Esophagus squamous epithelium (tissue), 5 donors: ENCODE data around the gene TRPT1. TPM values are rescaled to one million over a fixed set of nuclear protein-coding genes. Genes with fewer than 3 reads are reported as not detected.
A peak's percentile ranks its signal among the peaks of the same experiment; 100 is the strongest.

Source experiments
- DNase-seq: peaks from one replicate; lab custom pipeline; 2025; lab: John Stamatoyannopoulos, UW
- H3K27ac ChIP-seq, 4 donors: fragments of 200-600 bp; sonication (generic); one replicate each; pipeline ENCODE4 v1.5.1; 2016 to 2019; ENCODE audit warnings: mild to moderate bottlenecking in 1 of 4
- H3K27me3 ChIP-seq, 4 donors: fragments of 200-600 bp; sonication (generic); 1 replicate in 3 of 4; 2 replicates in 1 of 4; pipeline versions ENCODE4 v1.5.1 to v1.6.0; 2017 to 2021; ENCODE audit warnings: antibody characterized with exemption in 1 of 4
- H3K36me3 ChIP-seq, 3 donors: fragments of 200-600 bp; sonication (generic); one replicate each; pipeline ENCODE4 v1.5.1; 2016 to 2019
- H3K4me1 ChIP-seq, 3 donors: fragments of 200-600 bp; sonication (generic); one replicate each; pipeline ENCODE4 v1.5.1; 2017 to 2019
- H3K4me3 ChIP-seq, 4 donors: fragments of 200-600 bp; sonication (generic); 1 replicate in 3 of 4; 2 replicates in 1 of 4; pipeline ENCODE4 v1.5.1; 2016 to 2019; ENCODE audit warnings: mild to moderate bottlenecking in 2 of 4, moderate library complexity in 1 of 4
- H3K9me3 ChIP-seq, 3 donors: fragments of 200-600 bp; sonication (generic); one replicate each; pipeline ENCODE4 v1.5.1; 2016 to 2019
- POLR2A ChIP-seq, 4 donors: fragments of 450-650 bp; IDR thresholded peaks; one replicate each; pipeline ENCODE4 v1.6.1; 2017; ENCODE audit warnings: antibody characterized with exemption in 4 of 4, mild to moderate bottlenecking in 4 of 4, moderate library complexity in 3 of 4
- whole genome bisulfite sequencing, 2 donors: methylation state at CpG; one replicate each; pipeline ENCODE4 v1.1.5; 2018; 5-methylcytosine and 5-hydroxymethylcytosine counted together
- intact Hi-C: fragments of 100-400 bp; cut with DNase I; formaldehyde crosslinking; loops from one replicate; pipeline ENCODE4 v1.15.0; 2022
- total RNA-seq, 4 donors: library from RNA; depleted of rRNA; stranded (reverse); fragments of >200 nt; gene quantifications; one replicate each; pipeline ENCODE4 v1.1.0, GENCODE V29; 2016
- TF ChIP-seq, protein P1 (sequence below), 6 experiments: fragments of 450-650 bp in 4 of 6; fragments of 200-600 bp in 2 of 6; sonication (generic) in 2 of 6; IDR thresholded peaks; one replicate each; pipeline ENCODE4 v1.5.1; 2016 to 2019; ENCODE audit warnings: antibody characterized with exemption in 6 of 6, mild to moderate bottlenecking in 4 of 6, moderate library complexity in 4 of 6
- donor health status: DM: yes; HTN: yes; CAD: no.

Gene TRPT1
- total RNA-seq, 4 donors from 2014 or later = 23.9 to 68.7 (median 45.8) TPM

DNA sequence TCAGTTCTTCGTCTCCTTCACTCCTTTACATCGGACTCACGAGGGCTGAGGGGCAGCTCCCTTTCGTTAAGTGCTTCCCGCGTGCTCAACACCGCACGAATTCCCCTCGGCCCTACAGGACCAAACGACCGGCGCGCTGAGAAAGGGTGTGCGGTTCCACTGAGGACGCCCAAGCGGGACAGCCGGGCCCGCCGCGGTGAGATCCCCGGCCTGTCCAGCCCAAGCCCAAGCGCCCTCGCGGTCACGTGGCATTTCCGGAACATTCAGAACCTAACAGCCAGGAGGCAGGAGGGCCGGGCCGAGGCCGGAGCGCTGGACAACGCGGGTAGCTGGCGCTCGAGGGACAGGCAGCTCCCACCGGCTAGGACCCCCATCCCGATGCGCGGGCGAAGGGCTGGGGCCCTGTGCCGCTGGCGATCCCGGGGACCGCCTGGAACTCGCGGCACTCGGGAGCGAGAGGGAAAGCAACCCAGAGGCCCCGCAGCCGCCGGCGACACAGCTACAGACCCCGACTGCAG, 40.8 kb downstream of the TRPT1 start:
- H3K9me3 ChIP-seq = no peaks in the 10 kb centered on the region
- H3K27me3 ChIP-seq = no peaks in the 10 kb centered on the region
- DNase-seq = no peak
- peaks cover 0 to 17% (median 0%) of the 10 kb centered on the region in 3 donors for H3K36me3 ChIP-seq
- peak overlapping the region; percentile 86 to 100 (median 96) for H3K27ac ChIP-seq
- intact Hi-C loops = no loop called here
- 0% methylated on average over 17 of the region's 52 CpGs; no CpG with 5 or more reads in 1 of the 2 donors for WGBS, 2 donors
- peak in 3 of 4 donors; percentile 61 to 98 (median 98) for TF ChIP-seq POLR2A (IDR thresholded peaks at IDR 0.05)
- TF ChIP-seq, protein P1, sequence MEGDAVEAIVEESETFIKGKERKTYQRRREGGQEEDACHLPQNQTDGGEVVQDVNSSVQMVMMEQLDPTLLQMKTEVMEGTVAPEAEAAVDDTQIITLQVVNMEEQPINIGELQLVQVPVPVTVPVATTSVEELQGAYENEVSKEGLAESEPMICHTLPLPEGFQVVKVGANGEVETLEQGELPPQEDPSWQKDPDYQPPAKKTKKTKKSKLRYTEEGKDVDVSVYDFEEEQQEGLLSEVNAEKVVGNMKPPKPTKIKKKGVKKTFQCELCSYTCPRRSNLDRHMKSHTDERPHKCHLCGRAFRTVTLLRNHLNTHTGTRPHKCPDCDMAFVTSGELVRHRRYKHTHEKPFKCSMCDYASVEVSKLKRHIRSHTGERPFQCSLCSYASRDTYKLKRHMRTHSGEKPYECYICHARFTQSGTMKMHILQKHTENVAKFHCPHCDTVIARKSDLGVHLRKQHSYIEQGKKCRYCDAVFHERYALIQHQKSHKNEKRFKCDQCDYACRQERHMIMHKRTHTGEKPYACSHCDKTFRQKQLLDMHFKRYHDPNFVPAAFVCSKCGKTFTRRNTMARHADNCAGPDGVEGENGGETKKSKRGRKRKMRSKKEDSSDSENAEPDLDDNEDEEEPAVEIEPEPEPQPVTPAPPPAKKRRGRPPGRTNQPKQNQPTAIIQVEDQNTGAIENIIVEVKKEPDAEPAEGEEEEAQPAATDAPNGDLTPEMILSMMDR (IDR thresholded peaks at IDR 0.05) = peak in 5 of 6 experiments; percentile 28 to 59 (median 52)
- H3K4me3 ChIP-seq = peak overlapping the region in 3 of 4 donors; percentile 47 to 89 (median 64)
- peaks cover 30 to 48% (median 46%) of the 10 kb centered on the region in 3 donors for H3K4me1 ChIP-seq

DNA sequence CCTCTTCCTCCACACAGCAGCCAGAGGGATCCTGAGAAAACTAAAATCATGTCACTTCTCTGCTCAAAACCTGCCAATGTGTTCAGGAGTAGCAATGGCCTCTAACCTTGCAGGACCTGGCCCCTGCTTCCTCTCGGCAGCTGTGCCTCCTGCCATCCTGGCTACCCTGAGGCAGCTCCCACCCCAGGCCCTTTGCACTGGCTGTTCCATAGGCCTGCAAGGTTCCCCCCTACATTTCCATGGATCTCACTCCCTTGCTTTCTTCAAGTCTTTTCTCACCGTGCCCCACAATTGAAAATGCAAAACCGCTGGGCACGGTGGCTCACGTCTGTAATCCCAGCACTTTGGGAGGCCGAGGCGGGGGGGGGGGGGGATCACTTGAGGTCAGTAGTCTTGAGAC, 42.1 kb downstream of the TRPT1 start:
- intact Hi-C loops = no loop called here
- Histone ChIP-seq H3K9me3 (no peaks in the 10 kb centered on the region), H3K4me3 (no peak overlapping the region), H3K36me3 (peaks cover 0 to 6% (median 0%) of the 10 kb centered on the region in 3 donors), H3K27ac (peak overlapping the region in 3 of 4 donors; percentile 54 to 100 (median 95)), H3K4me1 (peaks cover 26 to 48% (median 38%) of the 10 kb centered on the region in 3 donors), H3K27me3 (no peaks in the 10 kb centered on the region)
- no peak for DNase-seq
- TF ChIP-seq POLR2A (IDR thresholded peaks at IDR 0.05) = no peak
- TF ChIP-seq, protein P1 (IDR thresholded peaks at IDR 0.05) = no peak
- 80% methylated on average over 1 of the region's 7 CpGs; no CpG with 5 or more reads in 1 of the 2 donors for WGBS, 2 donors

DNA sequence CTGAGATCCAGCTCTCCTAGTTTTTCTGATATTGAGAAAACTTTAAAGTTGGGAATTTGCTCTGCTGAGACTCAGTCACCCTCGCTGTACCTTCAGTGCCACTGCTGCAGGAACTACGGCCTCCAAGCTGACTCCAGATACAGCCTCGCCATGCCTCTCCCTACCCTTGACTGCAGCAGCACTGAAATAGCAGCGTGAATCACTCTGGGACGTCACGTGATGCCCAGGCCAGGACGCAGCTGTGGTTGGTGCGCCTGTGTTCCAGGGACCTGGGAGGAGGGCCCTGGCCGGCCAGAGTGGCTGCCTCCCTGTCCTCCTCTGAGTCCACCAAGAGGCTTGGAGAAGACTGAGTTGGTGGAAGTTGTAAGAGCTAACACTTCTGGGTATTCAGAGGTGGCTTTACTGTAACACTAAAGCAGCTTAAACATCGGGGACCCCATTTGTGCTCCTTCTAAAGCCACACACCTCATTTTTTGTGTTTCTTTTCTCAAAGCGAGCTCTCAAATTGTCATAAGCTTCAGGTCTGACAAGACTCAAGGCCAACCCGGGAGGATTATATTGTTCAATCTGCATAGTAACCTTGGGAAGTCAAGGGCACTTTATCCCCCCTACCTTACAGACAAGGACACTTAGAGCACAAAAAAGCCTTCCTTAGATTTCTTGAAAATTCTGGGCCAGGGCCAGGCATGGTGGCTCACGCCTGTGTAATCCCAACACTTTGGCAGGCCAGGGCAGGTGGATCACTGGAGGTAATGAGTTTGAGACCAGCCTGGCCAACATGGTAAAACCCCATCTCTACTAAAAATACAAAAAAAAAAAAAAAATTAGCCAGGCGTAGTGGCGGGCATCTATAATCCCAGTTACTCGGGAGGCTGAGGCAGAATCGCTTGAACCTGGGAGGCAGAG, 44.2 kb downstream of the TRPT1 start:
- H3K27ac ChIP-seq = peak overlapping the region; percentile 60 to 87 (median 81)
- intact Hi-C loops = no loop called here
- 28 to 39% methylated on average over 11 to 12 of the region's 17 CpGs for WGBS, 2 donors
- H3K36me3 ChIP-seq = no peaks in the 10 kb centered on the region
- no peaks in the 10 kb centered on the region for H3K27me3 ChIP-seq
- peak overlapping the region in 2 of 4 donors; percentile 3 to 19 for H3K4me3 ChIP-seq
- H3K4me1 ChIP-seq = peaks cover 26 to 48% (median 30%) of the 10 kb centered on the region in 3 donors
- DNase-seq = peak; percentile 45
- no peaks in the 10 kb centered on the region for H3K9me3 ChIP-seq
- peak in 3 of 4 donors; percentile 61 to 77 (median 70) for TF ChIP-seq POLR2A (IDR thresholded peaks at IDR 0.05)
- TF ChIP-seq, protein P1 (IDR thresholded peaks at IDR 0.05) = peak in 2 of 6 experiments; percentile 4 to 29

DNA sequence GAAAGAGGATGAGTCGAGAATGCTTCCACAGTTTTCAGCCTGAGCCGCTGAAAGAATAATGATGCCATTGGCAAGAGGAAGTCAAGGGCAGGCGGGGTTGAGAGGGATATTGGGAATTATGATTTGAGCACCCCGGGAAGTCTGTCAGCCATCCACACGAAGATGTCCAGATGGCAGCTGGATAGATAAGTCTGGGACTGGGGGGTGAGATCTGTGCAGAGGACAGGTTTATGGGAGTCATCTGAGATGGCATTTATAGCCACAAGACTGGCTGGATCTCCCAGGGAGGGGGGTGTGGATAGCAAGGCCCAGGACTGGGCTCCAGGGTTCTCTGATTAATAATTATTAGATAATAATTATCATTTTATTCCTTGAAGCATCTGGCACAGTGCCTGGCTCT, 45.1 kb downstream of the TRPT1 start:
- no peak overlapping the region for H3K4me3 ChIP-seq
- H3K9me3 ChIP-seq = no peaks in the 10 kb centered on the region
- H3K4me1 ChIP-seq = peaks cover 26 to 48% (median 30%) of the 10 kb centered on the region in 3 donors
- H3K27ac ChIP-seq = peak overlapping the region; percentile 20 to 87 (median 81)
- H3K27me3 ChIP-seq = no peaks in the 10 kb centered on the region
- WGBS, 2 donors = 51 to 83% methylated on average over 5 of the region's 5 CpGs
- DNase-seq = no peak
- intact Hi-C loops = no loop called here
- TF ChIP-seq, protein P1 (IDR thresholded peaks at IDR 0.05) = no peak
- TF ChIP-seq POLR2A (IDR thresholded peaks at IDR 0.05) = no peak
- H3K36me3 ChIP-seq = no peaks in the 10 kb centered on the region
